22Rv1 (cell line): ENCODE measurements around the gene CHST10.

Experiments used
- ZFX ChIP-seq: fragments of 450-650 bp; IDR thresholded peaks from 2 replicates; pipeline ENCODE4 v1.6.1; 2017; ENCODE audit warnings: antibody characterized with exemption, borderline replicate concordance
- TF ChIP-seq, protein P1 (sequence below): fragments of 450-650 bp; IDR thresholded peaks from 2 replicates; pipeline ENCODE4 v1.5.1; 2017; ENCODE audit warnings: mild to moderate bottlenecking

DNA sequence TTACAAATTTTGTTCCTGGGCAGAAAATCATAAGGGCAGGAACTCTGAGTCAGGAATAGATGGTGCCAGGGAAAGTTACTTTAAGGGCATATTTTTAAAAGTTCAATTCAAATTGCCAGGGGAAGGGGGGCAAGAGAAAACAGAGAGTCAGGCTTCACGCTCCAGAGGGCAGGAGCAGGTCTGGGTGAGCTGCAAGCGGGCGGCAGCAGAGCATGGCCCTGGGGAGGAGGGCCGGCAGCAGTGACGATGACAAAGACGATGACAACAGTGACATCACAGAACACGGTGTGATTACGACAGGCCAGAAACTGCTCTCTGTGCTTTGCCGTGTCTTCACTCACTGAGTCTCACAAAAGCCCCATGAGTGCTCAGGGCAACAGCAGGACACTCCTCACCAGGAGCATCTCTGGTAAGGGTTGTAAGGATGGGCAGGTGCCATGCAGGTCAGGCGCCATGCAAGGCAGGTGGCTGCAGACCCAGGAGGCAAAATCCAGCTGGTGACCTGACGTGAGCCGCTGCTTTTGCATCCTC lies 23.3 kb downstream of the CHST10 start:
- TF ChIP-seq, protein P1, sequence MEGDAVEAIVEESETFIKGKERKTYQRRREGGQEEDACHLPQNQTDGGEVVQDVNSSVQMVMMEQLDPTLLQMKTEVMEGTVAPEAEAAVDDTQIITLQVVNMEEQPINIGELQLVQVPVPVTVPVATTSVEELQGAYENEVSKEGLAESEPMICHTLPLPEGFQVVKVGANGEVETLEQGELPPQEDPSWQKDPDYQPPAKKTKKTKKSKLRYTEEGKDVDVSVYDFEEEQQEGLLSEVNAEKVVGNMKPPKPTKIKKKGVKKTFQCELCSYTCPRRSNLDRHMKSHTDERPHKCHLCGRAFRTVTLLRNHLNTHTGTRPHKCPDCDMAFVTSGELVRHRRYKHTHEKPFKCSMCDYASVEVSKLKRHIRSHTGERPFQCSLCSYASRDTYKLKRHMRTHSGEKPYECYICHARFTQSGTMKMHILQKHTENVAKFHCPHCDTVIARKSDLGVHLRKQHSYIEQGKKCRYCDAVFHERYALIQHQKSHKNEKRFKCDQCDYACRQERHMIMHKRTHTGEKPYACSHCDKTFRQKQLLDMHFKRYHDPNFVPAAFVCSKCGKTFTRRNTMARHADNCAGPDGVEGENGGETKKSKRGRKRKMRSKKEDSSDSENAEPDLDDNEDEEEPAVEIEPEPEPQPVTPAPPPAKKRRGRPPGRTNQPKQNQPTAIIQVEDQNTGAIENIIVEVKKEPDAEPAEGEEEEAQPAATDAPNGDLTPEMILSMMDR = no peak
- no peak for TF ChIP-seq ZFX
